Loucy (cell line): ENCODE measurements around the gene IRF2.

Source experiments
- CTCF ChIP-seq: fragments of 200-600 bp; sonication (generic); conservative IDR thresholded peaks from 2 replicates; pipeline ENCODE4 v1.5.1; 2014; ENCODE audit warnings: mild to moderate bottlenecking, antibody characterized with exemption, low read length
- EZH2phosphoT487 ChIP-seq: fragments of 200-600 bp; IDR thresholded peaks from 2 replicates; pipeline ENCODE4 v1.6.1; 2018; ENCODE audit warnings: antibody characterized with exemption, mild to moderate bottlenecking, moderate library complexity, borderline replicate concordance

DNA sequence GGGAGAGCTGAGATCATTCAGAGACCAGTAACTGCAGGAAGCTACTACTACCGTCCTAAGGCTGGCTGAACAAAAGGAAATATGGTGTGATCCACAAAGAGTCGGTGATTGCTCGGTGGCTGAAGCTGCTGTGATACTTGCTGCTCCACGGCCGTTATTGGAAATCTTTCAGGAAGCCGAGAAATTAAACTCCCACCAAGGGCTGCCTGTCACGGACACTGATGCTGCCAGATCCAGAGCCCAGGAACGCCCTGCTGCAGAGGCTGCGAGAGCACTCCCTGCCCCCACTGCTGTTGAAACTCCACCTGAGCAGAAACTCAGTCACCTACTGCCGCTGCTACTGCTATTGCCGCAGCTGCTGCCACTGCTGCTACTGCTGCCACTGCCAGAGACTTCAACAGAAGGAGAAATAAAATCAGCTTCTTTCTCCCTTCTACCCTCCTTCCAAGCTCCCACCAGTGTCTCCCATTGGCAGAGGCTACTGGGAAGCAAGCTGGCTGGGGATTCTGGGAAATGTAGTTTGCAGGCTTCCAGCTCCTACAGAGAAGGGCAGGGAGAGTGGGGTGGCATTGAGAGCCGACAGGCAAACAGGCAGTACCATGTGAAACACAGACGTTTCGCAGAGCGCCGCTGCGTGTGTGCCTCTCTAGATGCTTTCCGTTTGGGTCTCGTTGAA, 130.7 kb downstream of the IRF2 start:
- TF ChIP-seq CTCF (no peak), EZH2phosphoT487 (no peak)
